ENCODE results near the gene ENO1. TPM values are rescaled to one million over a fixed set of nuclear protein-coding genes. Genes with fewer than 3 reads are reported as not detected.

Gene ENO1
- total RNA-seq, 2 donors from 2014 or later = 570 to 767 TPM

- H3K36me3 ChIP-seq = peaks cover 60% of the 10 kb centered on the region
- TF ChIP-seq, protein P1, sequence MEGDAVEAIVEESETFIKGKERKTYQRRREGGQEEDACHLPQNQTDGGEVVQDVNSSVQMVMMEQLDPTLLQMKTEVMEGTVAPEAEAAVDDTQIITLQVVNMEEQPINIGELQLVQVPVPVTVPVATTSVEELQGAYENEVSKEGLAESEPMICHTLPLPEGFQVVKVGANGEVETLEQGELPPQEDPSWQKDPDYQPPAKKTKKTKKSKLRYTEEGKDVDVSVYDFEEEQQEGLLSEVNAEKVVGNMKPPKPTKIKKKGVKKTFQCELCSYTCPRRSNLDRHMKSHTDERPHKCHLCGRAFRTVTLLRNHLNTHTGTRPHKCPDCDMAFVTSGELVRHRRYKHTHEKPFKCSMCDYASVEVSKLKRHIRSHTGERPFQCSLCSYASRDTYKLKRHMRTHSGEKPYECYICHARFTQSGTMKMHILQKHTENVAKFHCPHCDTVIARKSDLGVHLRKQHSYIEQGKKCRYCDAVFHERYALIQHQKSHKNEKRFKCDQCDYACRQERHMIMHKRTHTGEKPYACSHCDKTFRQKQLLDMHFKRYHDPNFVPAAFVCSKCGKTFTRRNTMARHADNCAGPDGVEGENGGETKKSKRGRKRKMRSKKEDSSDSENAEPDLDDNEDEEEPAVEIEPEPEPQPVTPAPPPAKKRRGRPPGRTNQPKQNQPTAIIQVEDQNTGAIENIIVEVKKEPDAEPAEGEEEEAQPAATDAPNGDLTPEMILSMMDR (IDR thresholded peaks at IDR 0.05) = no peak
- H3K4me3 ChIP-seq = no peak overlapping the region
- no peaks in the 10 kb centered on the region for H3K27me3 ChIP-seq (replicated peaks; ENCODE audit: insufficient read depth)
- H3K4me1 ChIP-seq (ENCODE audit: control insufficient read depth in 1 of 2, low read depth in 2 of 2) = peaks cover 43 to 54% of the 10 kb centered on the region in 2 donors
- no peaks in the 10 kb centered on the region for H3K9me3 ChIP-seq
- no peak for ATAC-seq (ENCODE audit: insufficient number of reproducible peaks, low FRiP score, low read depth)
- DNase-seq (ENCODE audit: low spot score) = no peak
- H3K27ac ChIP-seq = peak overlapping the region; percentile 15 to 23
Observed at GRCh38 chr1:8871965-8872399, 6.5 kb downstream of the ENO1 start.

- TF ChIP-seq, protein P1 (IDR thresholded peaks at IDR 0.05) = no peak
- Histone ChIP-seq H3K27me3 (replicated peaks; ENCODE audit: insufficient read depth) (no peaks in the 10 kb centered on the region), H3K27ac (peak overlapping the region in 1 of 2 donors; percentile 15), H3K4me3 (no peak overlapping the region), H3K36me3 (peaks cover 64% of the 10 kb centered on the region), H3K4me1 (ENCODE audit: control insufficient read depth in 1 of 2, low read depth in 2 of 2) (peaks cover 42 to 49% of the 10 kb centered on the region in 2 donors), H3K9me3 (no peaks in the 10 kb centered on the region)
- DNase-seq (ENCODE audit: low spot score) (no peak), ATAC-seq (ENCODE audit: insufficient number of reproducible peaks, low FRiP score, low read depth) (no peak)
Observed at GRCh38 chr1:8871539-8871935, 6.9 kb downstream of the ENO1 start.

DNA sequence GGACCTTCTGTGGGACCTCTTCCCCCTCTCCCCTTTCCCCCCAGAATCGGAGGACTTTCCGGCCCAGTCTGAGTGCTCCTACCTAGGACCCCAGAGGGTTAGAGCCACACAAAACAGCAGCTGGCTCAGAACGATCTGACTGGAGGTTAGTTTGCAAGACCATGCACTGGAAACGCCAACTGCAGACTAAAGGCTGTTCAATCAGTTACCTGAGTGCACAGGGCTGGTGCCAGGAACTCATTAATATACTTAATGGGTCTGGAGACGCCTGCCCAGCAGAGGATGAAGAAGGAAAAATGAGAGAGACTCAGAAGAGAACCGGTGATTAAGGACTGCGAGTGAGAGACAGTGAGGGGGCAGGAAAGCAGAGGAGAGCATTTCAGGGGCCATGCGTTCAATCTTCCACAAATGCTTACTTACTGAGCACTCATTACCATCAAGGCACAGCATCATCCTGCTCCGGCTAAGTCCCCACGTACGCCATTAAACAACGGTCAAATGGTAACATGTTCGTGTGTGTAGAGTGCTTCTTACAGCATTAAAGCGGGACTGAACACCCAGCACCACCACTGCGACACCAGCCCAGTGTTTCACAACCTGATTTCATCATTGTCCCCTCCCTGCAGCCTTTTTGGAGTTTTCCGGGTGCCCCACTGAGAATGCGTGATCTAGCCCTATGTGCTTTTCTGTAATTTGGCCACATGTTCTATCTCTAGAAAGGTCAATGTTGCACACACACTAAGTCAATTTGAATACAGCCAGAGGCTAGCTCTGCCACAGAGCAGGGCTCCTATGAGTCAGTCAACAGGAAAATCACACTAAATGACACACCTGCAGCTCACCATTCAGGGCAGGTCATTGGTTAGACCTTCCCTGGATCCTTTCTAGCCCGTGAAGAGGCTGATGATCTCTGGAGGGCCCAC lies 7.6 kb downstream of the ENO1 start:
- H3K9me3 ChIP-seq = no peaks in the 10 kb centered on the region
- H3K27ac ChIP-seq = peak overlapping the region in 1 of 2 donors; percentile 15
- TF ChIP-seq, protein P1 (IDR thresholded peaks at IDR 0.05) = no peak
- ATAC-seq (ENCODE audit: insufficient number of reproducible peaks, low FRiP score, low read depth) (no peak), DNase-seq (ENCODE audit: low spot score) (no peak)
- no peaks in the 10 kb centered on the region for H3K27me3 ChIP-seq (replicated peaks; ENCODE audit: insufficient read depth)
- H3K4me1 ChIP-seq (ENCODE audit: control insufficient read depth in 1 of 2, low read depth in 2 of 2) = peaks cover 36 to 43% of the 10 kb centered on the region in 2 donors
- H3K4me3 ChIP-seq = no peak overlapping the region
- peaks cover 69% of the 10 kb centered on the region for H3K36me3 ChIP-seq

GRCh38 chr1:8870103-8870502 lies 8.4 kb downstream of the ENO1 start:
- H3K27me3 ChIP-seq (replicated peaks; ENCODE audit: insufficient read depth) = no peaks in the 10 kb centered on the region
- DNase-seq (ENCODE audit: low spot score) (no peak), ATAC-seq (ENCODE audit: insufficient number of reproducible peaks, low FRiP score, low read depth) (no peak)
- H3K36me3 ChIP-seq = peaks cover 76% of the 10 kb centered on the region
- TF ChIP-seq, protein P1 (IDR thresholded peaks at IDR 0.05) = no peak
- peaks cover 28 to 35% of the 10 kb centered on the region in 2 donors for H3K4me1 ChIP-seq (ENCODE audit: control insufficient read depth in 1 of 2, low read depth in 2 of 2)
- no peaks in the 10 kb centered on the region for H3K9me3 ChIP-seq
- H3K27ac ChIP-seq = no peak overlapping the region
- H3K4me3 ChIP-seq = no peak overlapping the region

- no peak overlapping the region for H3K4me3 ChIP-seq
- H3K9me3 ChIP-seq = no peaks in the 10 kb centered on the region
- ATAC-seq (ENCODE audit: insufficient number of reproducible peaks, low FRiP score, low read depth) (no peak), DNase-seq (ENCODE audit: low spot score) (no peak)
- H3K36me3 ChIP-seq = peaks cover 90% of the 10 kb centered on the region
- TF ChIP-seq, protein P1 (IDR thresholded peaks at IDR 0.05) = no peak
- H3K27me3 ChIP-seq (replicated peaks; ENCODE audit: insufficient read depth) = no peaks in the 10 kb centered on the region
- H3K4me1 ChIP-seq (ENCODE audit: control insufficient read depth in 1 of 2, low read depth in 2 of 2) = peaks cover 10 to 14% of the 10 kb centered on the region in 2 donors
- H3K27ac ChIP-seq = no peak overlapping the region
Observed at GRCh38 chr1:8867878-8868567, 10.5 kb downstream of the ENO1 start.
